Esophagus muscularis mucosa (tissue), 4 donors: ENCODE data around the gene DYNC1I1. TPM values are rescaled to one million over a fixed set of nuclear protein-coding genes. Genes with fewer than 3 reads are reported as not detected.

Experiments
- DNase-seq: peaks from one replicate; pipeline ENCODE4 v3.0.0-alpha.2; 2017; ENCODE audit errors: extremely low spot score
- H3K27ac ChIP-seq, 4 donors: fragments of 200-600 bp; sonication (generic); replicated peaks in 1 of 4; 1 replicate in 3 of 4; 2 replicates in 1 of 4; pipeline ENCODE4 v1.5.1; 2016 to 2019; ENCODE audit warnings: mild to moderate bottlenecking in 1 of 4
- H3K27me3 ChIP-seq, 4 donors: fragments of 200-600 bp; sonication (generic); one replicate each; pipeline versions ENCODE4 v1.5.1 to v1.6.0; 2016 to 2019
- H3K36me3 ChIP-seq, 4 donors: fragments of 200-600 bp; sonication (generic); one replicate each; pipeline ENCODE4 v1.5.1; 2016 to 2019
- H3K4me1 ChIP-seq, 4 donors: fragments of 200-600 bp; sonication (generic); one replicate each; pipeline ENCODE4 v1.5.1; 2016 to 2019
- H3K4me3 ChIP-seq, 4 donors: fragments of 200-600 bp; sonication (generic); 1 replicate in 2 of 4; 2 replicates in 2 of 4; pipeline ENCODE4 v1.5.1; 2016 to 2019; ENCODE audit warnings: mild to moderate bottlenecking in 4 of 4, moderate library complexity in 1 of 4
- H3K9me3 ChIP-seq, 4 donors: fragments of 200-600 bp; sonication (generic); 1 replicate in 3 of 4; 2 replicates in 1 of 4; pipeline ENCODE4 v1.5.1; 2016 to 2019
- CTCF ChIP-seq, 3 experiments: fragments of 200-600 bp in 2 of 3; fragments of 450-650 bp in 1 of 3; sonication (generic) in 2 of 3; IDR thresholded peaks; one replicate each; pipeline ENCODE4 v1.5.1; 2017 to 2019; ENCODE audit warnings: antibody characterized with exemption in 3 of 3, mild to moderate bottlenecking in 2 of 3, moderate library complexity in 1 of 3
- EP300 ChIP-seq: sonication (generic); formaldehyde crosslinking; IDR thresholded peaks from one replicate; pipeline ENCODE4 v1.6.1; 2017; ENCODE audit warnings: antibody characterized with exemption
- POLR2A ChIP-seq: fragments of 450-650 bp; IDR thresholded peaks from one replicate; pipeline ENCODE4 v1.6.1; 2017; ENCODE audit warnings: antibody characterized with exemption, moderate library complexity, mild to moderate bottlenecking, low read depth
- POLR2AphosphoS5 ChIP-seq, 2 donors: sonication (generic); formaldehyde crosslinking; IDR thresholded peaks; one replicate each; pipeline ENCODE4 v1.6.1; 2017; ENCODE audit warnings: antibody characterized with exemption in 2 of 2
- WGBS: methylation state at CpG from one replicate; pipeline ENCODE4 v1.1.5; 2018; 5-methylcytosine and 5-hydroxymethylcytosine counted together
- intact Hi-C: fragments of 100-400 bp; cut with DNase I; formaldehyde crosslinking; loops from one replicate; pipeline ENCODE4 v1.15.1; 2023
- total RNA-seq, 4 donors: library from RNA; depleted of rRNA; stranded (reverse); fragments of >200 nt; gene quantifications; one replicate each; pipeline versions ENCODE4 v1.1.0 to v1.2.1, GENCODE V29; 2016

DYNC1I1 gene
- total RNA-seq, 4 donors from 2014 or later = 8.7 to 16.4 (median 12.3) TPM

GRCh38 chr7:96017877-96018276 lies 245.5 kb downstream of the DYNC1I1 start:
- 80% methylated on average over 3 of the region's 3 CpGs for WGBS
- DNase-seq = no peak
- intact Hi-C loops = no loop called here

GRCh38 chr7:96021568-96021967 lies 249.2 kb downstream of the DYNC1I1 start:
- H3K36me3 ChIP-seq = no peaks in the 10 kb centered on the region
- intact Hi-C loops = no loop called here
- H3K27ac ChIP-seq = no peak overlapping the region
- no peaks in the 10 kb centered on the region for H3K9me3 ChIP-seq
- TF ChIP-seq POLR2AphosphoS5 (IDR thresholded peaks at IDR 0.05) = no peak
- no peak for TF ChIP-seq EP300
- no peak for TF ChIP-seq POLR2A
- TF ChIP-seq CTCF (IDR thresholded peaks at IDR 0.05) = no peak
- no peak for DNase-seq
- no peaks in the 10 kb centered on the region for H3K4me1 ChIP-seq
- H3K4me3 ChIP-seq = no peak overlapping the region
- 86% methylated on average over 4 of the region's 4 CpGs for WGBS
- no peaks in the 10 kb centered on the region for H3K27me3 ChIP-seq

More at GRCh38 chr7:96017877-96018276, 245.5 kb downstream of the DYNC1I1 start:
- H3K36me3 ChIP-seq = no peaks in the 10 kb centered on the region
- no peak overlapping the region for H3K27ac ChIP-seq
- TF ChIP-seq POLR2A (no peak), EP300 (no peak)
- H3K4me1 ChIP-seq = no peaks in the 10 kb centered on the region
- H3K9me3 ChIP-seq = no peaks in the 10 kb centered on the region
- H3K4me3 ChIP-seq = no peak overlapping the region
- no peaks in the 10 kb centered on the region for H3K27me3 ChIP-seq

- H3K4me3 ChIP-seq = no peak overlapping the region
- intact Hi-C loops = no loop called here
- no peak for DNase-seq
- H3K36me3 ChIP-seq = no peaks in the 10 kb centered on the region
- H3K27ac ChIP-seq = no peak overlapping the region
- TF ChIP-seq EP300 (no peak), POLR2A (no peak), POLR2AphosphoS5 (IDR thresholded peaks at IDR 0.05) (no peak)
- no peaks in the 10 kb centered on the region for H3K27me3 ChIP-seq
- 61% methylated on average over 3 of the region's 3 CpGs for WGBS
- no peaks in the 10 kb centered on the region for H3K4me1 ChIP-seq
- H3K9me3 ChIP-seq = no peaks in the 10 kb centered on the region
Measured at GRCh38 chr7:96023387-96023786, 251.0 kb downstream of the DYNC1I1 start.

GRCh38 chr7:96026010-96026409 lies 253.7 kb downstream of the DYNC1I1 start:
- intact Hi-C loops = no loop called here
- DNase-seq = no peak
- Histone ChIP-seq H3K4me3 (no peak overlapping the region), H3K9me3 (no peaks in the 10 kb centered on the region), H3K27me3 (no peaks in the 10 kb centered on the region), H3K27ac (no peak overlapping the region), H3K36me3 (no peaks in the 10 kb centered on the region), H3K4me1 (no peaks in the 10 kb centered on the region)
- WGBS = 38% methylated on average over 2 of the region's 2 CpGs
- TF ChIP-seq EP300 (no peak), POLR2A (no peak), CTCF (IDR thresholded peaks at IDR 0.05) (no peak), POLR2AphosphoS5 (IDR thresholded peaks at IDR 0.05) (no peak)

GRCh38 chr7:96026611-96027010 lies 254.3 kb downstream of the DYNC1I1 start:
- H3K4me1 ChIP-seq = no peaks in the 10 kb centered on the region
- WGBS = 59% methylated on average over 1 of the region's 1 CpG
- intact Hi-C loops = no loop called here

GRCh38 chr7:96028729-96029128 lies 256.4 kb downstream of the DYNC1I1 start:
- no peak for TF ChIP-seq POLR2A
- no peak for TF ChIP-seq CTCF (IDR thresholded peaks at IDR 0.05)
- no peak for TF ChIP-seq POLR2AphosphoS5 (IDR thresholded peaks at IDR 0.05)
- no peak for TF ChIP-seq EP300
- Histone ChIP-seq H3K4me3 (no peak overlapping the region), H3K36me3 (peaks cover 0 to 14% (median 4%) of the 10 kb centered on the region in 4 donors), H3K4me1 (no peaks in the 10 kb centered on the region), H3K27ac (no peak overlapping the region), H3K27me3 (no peaks in the 10 kb centered on the region), H3K9me3 (no peaks in the 10 kb centered on the region)
- DNase-seq = no peak
- intact Hi-C loops = no loop called here
- 75% methylated on average over 1 of the region's 1 CpG for WGBS

More at GRCh38 chr7:96026611-96027010, 254.3 kb downstream of the DYNC1I1 start:
- Histone ChIP-seq H3K9me3 (no peaks in the 10 kb centered on the region), H3K27ac (no peak overlapping the region), H3K27me3 (no peaks in the 10 kb centered on the region), H3K4me3 (no peak overlapping the region), H3K36me3 (no peaks in the 10 kb centered on the region)
- DNase-seq = no peak
- TF ChIP-seq EP300 = no peak
